Endothelial cell of umbilical vein (primary cell): ENCODE measurements around the gene ANKRD44. TPM values are rescaled to one million over a fixed set of nuclear protein-coding genes. Genes with fewer than 3 reads are reported as not detected.

ENCODE experiments used
- BruUV-seq: library from RNA; stranded (reverse); fragments of 400-500 nt; replicated peaks from 2 replicates; lab custom pipeline; 2021; lab: Mats Ljungman, UMichigan
- CTCF ChIA-PET: fragments of 300-600, 350-600 bp; sonication (Branson Sonifier 250); formaldehyde crosslinking; loops from one replicate; lab custom pipeline; 2021; ENCODE audit warnings: antibody characterized with exemption, inconsistent platforms; lab: Charles Lee
- POLR2A ChIA-PET: fragments of 300-600, 350-600 bp; sonication (Branson Sonifier 250); formaldehyde crosslinking; loops from one replicate; lab custom pipeline; 2021; ENCODE audit warnings: antibody characterized with exemption, inconsistent platforms; lab: Charles Lee
- DNase-seq: peaks from one replicate; pipeline ENCODE4 v3.0.0-alpha.2; 2011; ENCODE audit warnings: low read depth, low spot score
- FAIRE-seq: peaks from 2 replicates; lab custom pipeline; 2011; peaks lifted over from hg19 to GRCh38; lab: Jason Lieb, UNC
- H2AFZ ChIP-seq: 2 replicates; pipeline ENCODE4 v1.6.0; 2012; ENCODE audit warnings: low read depth, low read length, control low read depth, inconsistent platforms
- H3K27ac ChIP-seq: 2 replicates; pipeline ENCODE4 v1.5.1; 2011; ENCODE audit warnings: low read depth, mild to moderate bottlenecking, control low read depth, low read length, moderate library complexity; ENCODE audit not compliant: insufficient read depth
- H3K27me3 ChIP-seq, 2 experiments: 2 replicates each; pipeline versions ENCODE4 v1.6.0 to v1.6.1; 2011; ENCODE audit warnings: low read length in 2 of 2, mixed read lengths in 1 of 2; ENCODE audit not compliant: control insufficient read depth in 2 of 2, insufficient read depth in 2 of 2
- H3K36me3 ChIP-seq, 2 experiments: 2 replicates in 1 of 2; 3 replicates in 1 of 2; pipeline ENCODE4 v1.5.1; 2011; ENCODE audit warnings: low read length in 2 of 2, mild to moderate bottlenecking in 1 of 2, moderate library complexity in 1 of 2; ENCODE audit not compliant: control insufficient read depth in 2 of 2, insufficient read depth in 2 of 2; ENCODE audit errors: extremely low read depth in 1 of 2
- H3K4me1 ChIP-seq: 3 replicates; pipeline ENCODE4 v1.5.1; 2011; ENCODE audit warnings: mild to moderate bottlenecking, low read length; ENCODE audit not compliant: control insufficient read depth, insufficient read depth; ENCODE audit errors: extremely low read depth
- H3K4me2 ChIP-seq: 2 replicates; pipeline ENCODE4 v1.6.1; 2011; ENCODE audit warnings: low read length, control low read depth, mixed read lengths; ENCODE audit not compliant: insufficient read depth
- H3K4me3 ChIP-seq, 3 experiments: fragments of 200-600 bp in 1 of 3; sonication (generic), shearing (Covaris generic) in 1 of 3; replicated peaks in 1 of 3; 2 replicates each; pipeline ENCODE4 v1.5.1; 2011 to 2016; ENCODE audit warnings: control low read depth in 3 of 3, low read length in 3 of 3, mild to moderate bottlenecking in 2 of 3, inconsistent platforms in 1 of 3, low read depth in 1 of 3, moderate library complexity in 1 of 3; ENCODE audit not compliant: insufficient read depth in 1 of 3
- H3K79me2 ChIP-seq: 2 replicates; pipeline ENCODE4 v1.6.0; 2012; ENCODE audit warnings: low read length, inconsistent platforms; ENCODE audit not compliant: control insufficient read depth, insufficient read depth
- H3K9ac ChIP-seq: replicated peaks from 2 replicates; pipeline ENCODE3; 2011; ENCODE audit warnings: low read length, control low read depth; ENCODE audit not compliant: insufficient read depth; ENCODE audit errors: extremely low read depth
- H3K9me1 ChIP-seq: replicated peaks from 3 replicates; pipeline ENCODE4 v1.6.0; 2011; ENCODE audit warnings: mild to moderate bottlenecking, low read length; ENCODE audit not compliant: control insufficient read depth, insufficient read depth; ENCODE audit errors: extremely low read depth
- H3K9me3 ChIP-seq: replicated peaks from 2 replicates; pipeline ENCODE4 v1.5.1; 2012; ENCODE audit warnings: low read length, inconsistent platforms; ENCODE audit not compliant: control insufficient read depth, insufficient read depth
- H4K20me1 ChIP-seq: replicated peaks from 2 replicates; pipeline ENCODE3; 2011; ENCODE audit warnings: mild to moderate bottlenecking, low read length; ENCODE audit not compliant: control insufficient read depth, insufficient read depth; ENCODE audit errors: extremely low read depth
- CTCF ChIP-seq, 2 donors: IDR thresholded peaks; 1 replicate in 1 of 2; 2 replicates in 1 of 2; pipeline ENCODE4 v1.5.1; 2011; ENCODE audit warnings: low read length in 2 of 2, mild to moderate bottlenecking in 2 of 2, moderate library complexity in 2 of 2, control low read depth in 1 of 2, inconsistent platforms in 1 of 2, low read depth in 1 of 2; ENCODE audit not compliant: insufficient read depth in 1 of 2; ENCODE audit errors: extremely low read depth in 1 of 2
- EZH2 ChIP-seq: IDR thresholded peaks from 2 replicates; pipeline ENCODE4 v1.6.1; 2012; ENCODE audit warnings: borderline replicate concordance, low read depth, mild to moderate bottlenecking, moderate library complexity, low read length, inconsistent platforms; ENCODE audit not compliant: severe bottlenecking
- FOS ChIP-seq: IDR thresholded peaks from 2 replicates; pipeline ENCODE4 v1.6.1; 2011; ENCODE audit warnings: mild to moderate bottlenecking, low read length, moderate library complexity, borderline replicate concordance; ENCODE audit not compliant: insufficient read depth
- GATA2 ChIP-seq: IDR thresholded peaks from 2 replicates; pipeline ENCODE4 v1.7.0; 2011; ENCODE audit warnings: low read depth, mild to moderate bottlenecking, moderate library complexity, mixed read lengths, low read length; ENCODE audit not compliant: insufficient read length, insufficient read depth
- JUN ChIP-seq: IDR thresholded peaks from 2 replicates; pipeline ENCODE4 v1.6.1; 2011; ENCODE audit warnings: borderline replicate concordance, low read depth; ENCODE audit not compliant: insufficient read length, insufficient read depth
- MAX ChIP-seq: IDR thresholded peaks from 2 replicates; pipeline ENCODE4 v1.6.1; 2011; ENCODE audit not compliant: insufficient read depth, insufficient read length
- MYC ChIP-seq: IDR thresholded peaks from one replicate; pipeline ENCODE4 v1.6.1; 2011; ENCODE audit warnings: mild to moderate bottlenecking, low read depth, low read length
- POLR2A ChIP-seq: IDR thresholded peaks from 2 replicates; pipeline ENCODE4 v1.6.1; 2012; ENCODE audit warnings: low read depth, mild to moderate bottlenecking, control low read depth, low read length
- POLR2AphosphoS5 ChIP-seq: IDR thresholded peaks from 2 replicates; pipeline ENCODE4 v1.6.1; 2012; ENCODE audit warnings: low read depth, mild to moderate bottlenecking, control low read depth, low read length, moderate library complexity; ENCODE audit not compliant: insufficient read depth
- dilution Hi-C: fragments of 300-500 bp; cut with MboI; formaldehyde crosslinking; loops from one replicate; pipeline ENCODE4 v1.15.0; 2019; ENCODE audit warnings: low sequenced_read_pairs; ENCODE audit not compliant: extremely low pct_ligation_motif_present
- intact Hi-C: fragments of 100-400 bp; cut with micrococcal nuclease; formaldehyde crosslinking; loops from one replicate; pipeline ENCODE4 v1.10.0; 2022
- polyA plus RNA-seq, 4 experiments: library from polyadenylated mRNA; depleted of rRNA in 3 of 4; stranded (reverse) in 3 of 4; unstranded in 1 of 4; fragments of >200 nt; gene quantifications; 2 replicates each; pipeline versions ENCODE4 v1.2.1 to v1.2.3, GENCODE V29; 2011 to 2012; ENCODE audit warnings: missing spikeins in 1 of 4
- total RNA-seq: library from RNA; stranded (reverse); gene quantifications from 2 replicates; pipeline ENCODE4 v1.2.3, GENCODE V29; 2021

The ANKRD44 gene
- total and polyA plus RNA-seq, 2 donors (not counting 3 experiments of a cell fraction or from before 2014, with no cell fraction given) = 3.4 to 6.1 TPM

GRCh38 chr2:197045115-197045514 is 265.5 kb downstream of the ANKRD44 start:
- dilution Hi-C loops (no loop called here), intact Hi-C loops (no loop called here)
- ChIA-PET CTCF (interaction anchor here (0.7 to 2.0 kb wide), 9 partner anchors 9 to 515 kb away, joined by 3 to 10 read pairs (median 3); no protein-coding TSS in a partner anchor), POLR2A (no interaction called here)
- no peaks in the 10 kb centered on the region for H3K9me3 ChIP-seq
- H3K36me3 ChIP-seq = no peaks in the 10 kb centered on the region
- no peaks in the 10 kb centered on the region for H3K4me1 ChIP-seq
- H3K9ac ChIP-seq = no peak overlapping the region
- no peak for FAIRE-seq
- no peak overlapping the region for H3K4me3 ChIP-seq
- no peaks in the 10 kb centered on the region for H4K20me1 ChIP-seq
- no peak overlapping the region for H3K4me2 ChIP-seq
- H3K79me2 ChIP-seq = no peaks in the 10 kb centered on the region
- DNase-seq = no peak
- no peak for TF ChIP-seq JUN
- TF ChIP-seq CTCF (IDR thresholded peaks at IDR 0.05; ENCODE audit: extremely low read depth in 1 of 2, insufficient read depth in 1 of 2, low read depth in 1 of 2, low read length in 2 of 2) = no peak
- no peak for TF ChIP-seq GATA2
- TF ChIP-seq POLR2AphosphoS5 = no peak
- no peak for TF ChIP-seq MAX
- TF ChIP-seq MYC = no peak
- no peak for TF ChIP-seq EZH2
- TF ChIP-seq POLR2A = no peak
- TF ChIP-seq FOS = no peak
- no TSS peak for BruUV-seq
- H3K27ac ChIP-seq = no peak overlapping the region
- no peaks in the 10 kb centered on the region for H3K9me1 ChIP-seq
- H2AFZ ChIP-seq = no peak overlapping the region
- H3K27me3 ChIP-seq = no peaks in the 10 kb centered on the region
